Measurements from ENCODE around the gene MAP3K19. TPM values are rescaled to one million over a fixed set of nuclear protein-coding genes. Genes with fewer than 3 reads are reported as not detected.

Gene MAP3K19
- total and polyA plus RNA-seq, 10 of the 15 experiments (the other 5 are each of a cell fraction or from before 2014, with no cell fraction given) = 0.05 TPM; not detected in 9

- WGBS (ENCODE audit: insufficient coverage, insufficient replicate concordance, low lambda C conversion rate, missing lambda C conversion rate) = 40% methylated on average over 3 of the region's 3 CpGs
Measured at GRCh38 chr2:135050132-135050531, 2.9 kb upstream of the MAP3K19 start.

GRCh38 chr2:135048122-135048521 is 875 bp upstream of the MAP3K19 start:
- Histone ChIP-seq H3K27ac (ENCODE audit: control insufficient read depth, insufficient read depth) (no peak overlapping the region), H3K4me1 (ENCODE audit: control insufficient read depth, insufficient read depth, low read length) (no peaks in the 10 kb centered on the region), H2AFZ (ENCODE audit: control insufficient read depth, low read depth, low read length) (no peak overlapping the region), H3K36me3 (ENCODE audit: control insufficient read depth in 2 of 2, insufficient read depth in 2 of 2, low read length in 1 of 2) (no peaks in the 10 kb centered on the region), H3K9me3 (replicated peaks; ENCODE audit: control insufficient read depth, insufficient read depth, low read length) (no peaks in the 10 kb centered on the region), H3K27me3 (replicated peaks in 1 of 2; ENCODE audit: control insufficient read depth in 2 of 2, insufficient read depth in 2 of 2, low read length in 1 of 2) (no peaks in the 10 kb centered on the region; a peak in 1 of 4 replicates), H3K4me3 (no peak overlapping the region), H3K79me2 (ENCODE audit: control insufficient read depth, insufficient read depth, low read length) (peaks cover 9% of the 10 kb centered on the region), H3K9ac (ENCODE audit: control insufficient read depth, insufficient read depth, low read length) (no peak overlapping the region), H4K20me1 (ENCODE audit: control insufficient read depth, insufficient read depth) (no peaks in the 10 kb centered on the region), H3K4me2 (ENCODE audit: control insufficient read depth, insufficient read depth) (no peak overlapping the region)
- RAD21 ChIA-PET (ENCODE audit: unreplicated experiment) = no interaction called here
- intact Hi-C loops (cut with micrococcal nuclease; ENCODE audit: unreplicated experiment) = no loop called here
- SMC1A ChIA-PET (ENCODE audit: uncharacterized antibody, unreplicated experiment) = interaction anchor here (0.6 to 1.2 kb wide), 2 partner anchors 49 to 170 kb away, joined by 3 read pairs; no protein-coding TSS in a partner anchor
- CTCF ChIA-PET = interaction anchor here (0.9 to 1.6 kb wide), 3 partner anchors 20 to 44 kb away, joined by 4 read pairs; no protein-coding TSS in a partner anchor
- BruUV-seq (replicated peaks) = no TSS peak
- WGBS (ENCODE audit: insufficient coverage, insufficient replicate concordance, low lambda C conversion rate, missing lambda C conversion rate) = 64% methylated on average over 6 of the region's 6 CpGs
- in situ Hi-C loops (cut with MboI) = no loop called here
- no peak for TF ChIP-seq DPF2 (IDR thresholded peaks at IDR 0.05)
- TF ChIP-seq POLR2AphosphoS2 (IDR thresholded peaks at IDR 0.05; ENCODE audit: low read depth, low read length) = no peak
- no peak for TF ChIP-seq EED (IDR thresholded peaks at IDR 0.05; ENCODE audit: low read depth)
- no peak for TF ChIP-seq HCFC1 (IDR thresholded peaks at IDR 0.05; ENCODE audit: low read length)
- no peak for TF ChIP-seq SIX5 (IDR thresholded peaks at IDR 0.05; ENCODE audit: low read depth, low read length, severe bottlenecking)
- TF ChIP-seq NFXL1 (IDR thresholded peaks at IDR 0.05; ENCODE audit: borderline replicate concordance) = no peak
- TF ChIP-seq PKNOX1 (IDR thresholded peaks at IDR 0.05) = no peak
- TF ChIP-seq EGR1 (IDR thresholded peaks at IDR 0.05; ENCODE audit: borderline replicate concordance in 1 of 2, low read depth in 2 of 2, low read length in 2 of 2) = no peak
- POLR2A ChIA-PET = no interaction called here
- no peak for FAIRE-seq
- no peak for DNase-seq (ENCODE audit: low read depth, low spot score)
- no peak for ATAC-seq

More at GRCh38 chr2:135050132-135050531, 2.9 kb upstream of the MAP3K19 start:
- DNase-seq (ENCODE audit: low read depth, low spot score) (no peak), ATAC-seq (no peak), FAIRE-seq (no peak)
- in situ Hi-C loops (cut with MboI) (no loop called here), intact Hi-C loops (cut with micrococcal nuclease; ENCODE audit: unreplicated experiment) (no loop called here)
- ChIA-PET RAD21 (ENCODE audit: unreplicated experiment) (no interaction called here), CTCF (interaction anchor here (1.1 kb wide), 1 partner anchor 45 kb away, joined by 3 read pairs; no protein-coding TSS in a partner anchor), POLR2A (interaction anchor here (0.5 kb wide), 1 partner anchor 396 kb away, joined by 3 read pairs; no protein-coding TSS in a partner anchor), SMC1A (ENCODE audit: uncharacterized antibody, unreplicated experiment) (interaction anchor here (0.7 to 1.3 kb wide), 3 partner anchors 9 to 824 kb away, joined by 3 to 6 read pairs (median 3); no protein-coding TSS in a partner anchor)
- no peak overlapping the region for H2AFZ ChIP-seq (ENCODE audit: control insufficient read depth, low read depth, low read length)
- H3K27me3 ChIP-seq (replicated peaks in 1 of 2; ENCODE audit: control insufficient read depth in 2 of 2, insufficient read depth in 2 of 2, low read length in 1 of 2) = no peaks in the 10 kb centered on the region; a peak in 1 of 4 replicates
- H4K20me1 ChIP-seq (ENCODE audit: control insufficient read depth, insufficient read depth) = no peaks in the 10 kb centered on the region
- no peaks in the 10 kb centered on the region for H3K4me1 ChIP-seq (ENCODE audit: control insufficient read depth, insufficient read depth, low read length)
- H3K9ac ChIP-seq (ENCODE audit: control insufficient read depth, insufficient read depth, low read length) = no peak overlapping the region
- peaks cover 26% of the 10 kb centered on the region for H3K79me2 ChIP-seq (ENCODE audit: control insufficient read depth, insufficient read depth, low read length)
- no peaks in the 10 kb centered on the region for H3K9me3 ChIP-seq (replicated peaks; ENCODE audit: control insufficient read depth, insufficient read depth, low read length)
- H3K36me3 ChIP-seq (ENCODE audit: control insufficient read depth in 2 of 2, insufficient read depth in 2 of 2, low read length in 1 of 2) = no peaks in the 10 kb centered on the region
- TF ChIP-seq MTA2 (IDR thresholded peaks at IDR 0.05; ENCODE audit: low read depth) (no peak), CHD2 (IDR thresholded peaks at IDR 0.05; ENCODE audit: borderline replicate concordance, low read depth, low read length) (no peak), NFXL1 (IDR thresholded peaks at IDR 0.05; ENCODE audit: borderline replicate concordance) (no peak)
- no peak overlapping the region for H3K4me2 ChIP-seq (ENCODE audit: control insufficient read depth, insufficient read depth)
- no peak overlapping the region for H3K4me3 ChIP-seq
- no peak overlapping the region for H3K27ac ChIP-seq (ENCODE audit: control insufficient read depth, insufficient read depth)
- BruUV-seq (replicated peaks) = no TSS peak

All from GM12878 (cell line).